Astrocyte of the cerebellum (primary cell): ENCODE measurements around the gene CADM4.

Source experiments
- DNase-seq: peaks from one replicate; pipeline ENCODE4 v3.0.0-alpha.2; 2011; ENCODE audit warnings: low read depth
- H3K4me3 ChIP-seq: 2 replicates; pipeline ENCODE4 v1.5.1; 2011; ENCODE audit warnings: mild to moderate bottlenecking, low read depth, low read length, moderate library complexity
- in situ Hi-C: cut with HindIII; loops from 2 replicates; pipeline ENCODE4 v1.10.0; 2017; ENCODE audit warnings: low sequenced_read_pairs
- TF ChIP-seq, protein P1 (sequence below): IDR thresholded peaks from 2 replicates; pipeline ENCODE4 v1.5.1; 2012; ENCODE audit warnings: low read length, low read depth, moderate library complexity, mild to moderate bottlenecking; ENCODE audit errors: missing control alignments

CADM4 gene

DNA sequence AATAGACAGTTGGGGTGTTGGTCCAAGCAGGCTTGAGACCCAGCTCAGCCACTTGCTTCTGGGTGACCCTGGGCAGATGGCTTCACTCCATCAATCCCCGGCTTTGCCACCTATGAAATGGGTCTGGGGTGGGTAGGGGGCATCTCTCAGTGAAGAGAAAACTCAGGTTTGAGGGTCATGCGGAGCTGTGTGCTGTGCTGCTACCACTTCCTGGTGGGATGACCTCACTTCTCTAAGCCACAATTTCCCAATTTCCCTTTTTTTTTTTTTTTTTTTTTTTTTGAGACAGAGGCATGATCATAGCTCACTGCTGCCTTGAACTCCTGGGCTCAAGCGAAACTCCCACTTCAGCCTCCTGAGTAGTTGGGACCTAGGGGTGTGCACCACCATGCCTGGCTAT lies 34.9 kb upstream of the CADM4 start:
- H3K4me3 ChIP-seq = no peak overlapping the region
- in situ Hi-C loops = no loop called here

DNA sequence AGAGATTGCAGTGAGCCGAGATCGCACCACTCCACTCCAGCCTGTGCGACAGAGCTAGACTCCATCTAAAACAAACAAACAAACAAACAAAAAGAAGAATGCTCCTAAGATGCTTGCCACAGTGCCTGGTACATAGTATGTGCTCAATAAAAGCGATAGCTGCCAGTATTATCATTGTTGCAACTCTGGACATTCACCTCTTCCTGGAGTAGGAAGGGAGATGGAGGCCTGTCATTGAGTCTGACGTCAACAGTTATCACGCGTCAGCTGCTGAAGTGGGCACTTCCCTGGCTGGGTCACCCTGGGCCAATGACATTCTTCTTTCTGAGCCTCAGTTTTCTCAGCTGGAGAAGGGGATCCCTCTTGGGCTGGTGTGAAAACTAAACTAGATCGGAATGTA lies 34.5 kb upstream of the CADM4 start:
- H3K4me3 ChIP-seq = no peak overlapping the region
- TF ChIP-seq, protein P1, sequence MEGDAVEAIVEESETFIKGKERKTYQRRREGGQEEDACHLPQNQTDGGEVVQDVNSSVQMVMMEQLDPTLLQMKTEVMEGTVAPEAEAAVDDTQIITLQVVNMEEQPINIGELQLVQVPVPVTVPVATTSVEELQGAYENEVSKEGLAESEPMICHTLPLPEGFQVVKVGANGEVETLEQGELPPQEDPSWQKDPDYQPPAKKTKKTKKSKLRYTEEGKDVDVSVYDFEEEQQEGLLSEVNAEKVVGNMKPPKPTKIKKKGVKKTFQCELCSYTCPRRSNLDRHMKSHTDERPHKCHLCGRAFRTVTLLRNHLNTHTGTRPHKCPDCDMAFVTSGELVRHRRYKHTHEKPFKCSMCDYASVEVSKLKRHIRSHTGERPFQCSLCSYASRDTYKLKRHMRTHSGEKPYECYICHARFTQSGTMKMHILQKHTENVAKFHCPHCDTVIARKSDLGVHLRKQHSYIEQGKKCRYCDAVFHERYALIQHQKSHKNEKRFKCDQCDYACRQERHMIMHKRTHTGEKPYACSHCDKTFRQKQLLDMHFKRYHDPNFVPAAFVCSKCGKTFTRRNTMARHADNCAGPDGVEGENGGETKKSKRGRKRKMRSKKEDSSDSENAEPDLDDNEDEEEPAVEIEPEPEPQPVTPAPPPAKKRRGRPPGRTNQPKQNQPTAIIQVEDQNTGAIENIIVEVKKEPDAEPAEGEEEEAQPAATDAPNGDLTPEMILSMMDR = no peak
- DNase-seq = no peak
- in situ Hi-C loops = no loop called here

More for the DNA sequence above, 34.9 kb upstream of the CADM4 start:
- TF ChIP-seq, protein P1 = no peak
- DNase-seq = no peak

DNA sequence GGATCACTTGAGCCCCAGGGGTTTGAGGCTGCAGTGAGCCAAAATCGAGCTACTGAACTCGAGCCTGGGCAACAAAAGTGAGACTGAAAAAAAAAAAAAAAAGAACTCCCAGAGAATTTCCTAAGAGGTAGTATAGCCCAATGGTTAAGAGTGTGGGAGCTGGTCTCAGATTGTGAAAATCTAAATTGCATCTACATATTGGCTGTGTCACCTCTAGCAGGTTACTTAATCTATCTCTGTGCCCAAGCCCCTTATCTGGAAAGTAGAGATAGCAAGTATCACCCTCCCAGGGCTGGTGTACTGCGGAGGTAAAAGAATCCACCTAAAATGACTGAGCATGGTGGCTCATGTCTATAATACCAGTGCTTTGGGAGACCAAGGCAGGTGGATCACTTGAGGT lies 34.0 kb upstream of the CADM4 start:
- TF ChIP-seq, protein P1 = no peak
- H3K4me3 ChIP-seq = no peak overlapping the region
- in situ Hi-C loops = no loop called here
- no peak for DNase-seq

DNA sequence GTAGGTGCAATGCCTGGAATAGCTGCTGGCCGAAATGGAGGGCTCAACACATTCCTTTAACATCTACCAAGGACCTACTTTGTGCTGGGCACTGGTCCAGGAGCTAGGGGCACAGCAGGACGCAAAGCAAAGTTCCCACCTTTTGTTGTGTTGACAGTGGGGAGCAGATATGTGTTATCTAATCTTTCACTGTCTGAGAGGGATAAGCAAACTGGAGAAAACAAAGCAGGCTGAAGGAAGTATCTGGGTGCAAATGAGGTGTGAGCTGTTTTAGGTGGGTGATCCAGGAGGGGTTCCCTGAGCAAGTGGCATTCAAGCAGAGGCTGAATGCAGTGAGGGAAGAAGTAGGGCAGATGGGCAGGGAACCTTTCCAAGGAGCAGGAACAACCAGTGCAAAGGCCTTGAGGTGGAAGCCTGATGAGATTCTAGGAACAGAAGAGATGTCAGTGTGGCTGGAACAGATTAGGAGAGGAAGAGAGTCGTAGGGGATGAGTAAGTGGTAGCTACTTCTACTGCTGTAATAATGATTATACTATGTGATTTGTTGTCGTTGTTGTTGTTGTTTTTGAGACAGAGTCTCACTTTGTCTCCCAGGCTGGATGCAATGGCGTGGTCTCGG lies 32.5 kb upstream of the CADM4 start:
- no peak overlapping the region for H3K4me3 ChIP-seq
- no peak for DNase-seq
- TF ChIP-seq, protein P1 = no peak
- in situ Hi-C loops = no loop called here

DNA sequence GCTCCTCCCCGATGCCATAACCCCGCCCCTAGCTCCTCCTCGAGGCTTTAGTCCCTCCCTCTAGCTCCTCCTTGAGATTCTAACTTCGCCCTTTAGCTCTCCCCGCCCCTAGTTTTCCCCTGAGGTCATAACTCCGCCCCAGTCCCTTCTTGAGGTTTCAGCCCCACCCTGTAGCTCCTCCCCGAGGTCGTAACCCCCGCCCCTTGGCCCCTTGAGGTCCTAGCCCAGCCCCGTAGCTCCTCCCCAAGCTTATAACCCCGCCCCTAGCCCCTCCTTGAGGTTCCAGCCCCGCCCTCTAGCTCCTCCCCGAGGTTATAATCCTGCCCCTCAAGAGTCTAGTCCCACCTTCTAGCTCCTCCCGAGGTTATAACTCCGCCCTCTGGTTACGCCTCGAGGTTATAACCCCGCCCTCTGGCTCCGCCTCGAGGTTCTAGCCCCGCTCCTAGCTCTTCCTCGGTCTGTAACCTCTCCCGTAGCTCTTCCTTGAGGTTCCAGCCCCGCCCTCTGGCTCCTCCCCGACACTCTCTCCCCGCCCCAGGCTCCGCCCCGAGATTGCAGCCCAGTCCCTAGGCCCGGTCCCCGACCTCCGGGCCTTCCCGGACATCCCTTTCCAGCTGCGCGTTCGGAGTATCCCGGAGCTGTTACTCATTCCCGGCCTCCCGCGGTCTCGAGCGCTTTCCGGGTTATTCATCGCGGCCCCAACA lies 28.9 kb upstream of the CADM4 start:
- TF ChIP-seq, protein P1 = no peak
- H3K4me3 ChIP-seq = peak overlapping the region; percentile 80
- peak; percentile 99 for DNase-seq
- in situ Hi-C loops = loop anchor here (5.0 to 10.0 kb wide), 2 partner anchors 56 to 74 kb away; no protein-coding TSS in a partner anchor

DNA sequence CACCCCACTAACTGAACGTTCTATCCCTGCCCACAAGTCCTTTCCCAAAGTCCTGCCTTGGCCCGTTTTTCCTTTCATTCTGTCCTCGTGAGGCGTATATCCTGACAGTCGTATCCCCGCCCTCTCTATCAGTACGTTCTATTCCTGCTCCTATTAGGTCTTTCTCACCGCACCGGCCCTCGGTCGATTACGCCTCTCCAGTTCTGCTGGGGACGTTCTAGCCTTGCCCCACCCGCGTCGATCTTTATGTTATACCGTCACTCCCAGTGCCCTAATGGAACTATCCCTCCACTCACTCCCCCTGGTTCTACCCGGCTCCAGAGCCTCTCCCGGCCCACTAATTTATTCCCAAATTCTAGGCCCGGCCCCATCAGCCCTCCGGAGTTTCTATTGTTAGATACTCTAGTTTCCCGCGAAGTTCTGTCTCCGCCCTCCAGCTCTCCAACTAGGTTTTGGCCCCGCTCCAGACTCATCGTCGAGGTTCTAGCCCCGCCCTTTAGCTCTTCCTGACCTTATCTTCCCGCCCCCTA lies 28.3 kb upstream of the CADM4 start:
- in situ Hi-C loops = loop anchor here (5.0 to 10.0 kb wide), 2 partner anchors 57 to 74 kb away; no protein-coding TSS in a partner anchor
- TF ChIP-seq, protein P1 = no peak
- DNase-seq = no peak
- peak overlapping the region; percentile 80 for H3K4me3 ChIP-seq
